Stimulated activated CD4-positive, alpha-beta T cell treated with anti-CD3 and anti-CD28 coated beads, Interleukin-2, amount 100 ng/mL, for 4 hours (primary cell): Measurements from ENCODE around the gene EIF4E1B.

Experiments
- DNase-seq: peaks from one replicate; pipeline ENCODE4 v3.0.0-alpha.2; 2020; ENCODE audit warnings: low read depth

The EIF4E1B gene

DNA sequence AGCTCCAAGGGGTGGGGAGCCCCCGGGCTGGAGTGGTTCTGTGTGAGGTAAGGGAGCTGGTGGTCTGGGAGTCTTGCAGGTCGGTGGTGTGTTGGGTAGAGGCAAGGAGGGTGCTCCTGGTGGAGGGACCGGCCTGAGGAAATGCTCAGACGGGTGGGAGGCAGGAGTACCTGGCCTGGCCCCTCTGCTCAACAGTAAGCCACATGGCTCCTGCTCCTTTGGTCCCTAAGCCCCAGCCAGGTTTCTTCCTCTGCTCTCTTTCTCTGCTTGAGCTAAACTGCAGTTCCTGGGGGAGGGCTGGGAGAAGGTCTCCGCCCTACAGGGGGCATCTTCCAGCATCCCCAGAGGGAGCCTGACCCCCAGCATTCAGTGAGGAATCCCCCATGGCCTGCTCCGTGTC lies 34.0 kb downstream of the EIF4E1B start:
- DNase-seq: no peak

DNA sequence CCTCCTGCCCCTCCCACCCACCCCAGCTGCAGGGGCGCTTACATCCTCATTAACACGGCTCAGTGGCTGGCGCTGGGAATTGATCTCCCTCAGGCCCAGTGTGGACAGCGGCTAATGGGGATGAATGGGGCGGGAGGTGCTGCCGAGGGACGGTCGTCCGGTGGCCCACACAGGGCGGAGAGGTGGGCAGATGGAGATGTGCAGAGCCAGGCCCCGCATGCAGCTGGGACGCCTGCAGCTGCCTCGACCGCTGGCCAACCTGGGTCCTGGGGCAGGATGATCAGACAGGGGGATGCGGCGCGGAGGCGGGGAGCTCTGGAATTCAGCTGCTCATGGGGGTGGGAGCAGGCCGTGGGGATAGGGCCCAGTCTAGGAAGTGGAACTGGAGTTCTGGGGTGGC lies 34.4 kb downstream of the EIF4E1B start:
- no peak for DNase-seq

DNA sequence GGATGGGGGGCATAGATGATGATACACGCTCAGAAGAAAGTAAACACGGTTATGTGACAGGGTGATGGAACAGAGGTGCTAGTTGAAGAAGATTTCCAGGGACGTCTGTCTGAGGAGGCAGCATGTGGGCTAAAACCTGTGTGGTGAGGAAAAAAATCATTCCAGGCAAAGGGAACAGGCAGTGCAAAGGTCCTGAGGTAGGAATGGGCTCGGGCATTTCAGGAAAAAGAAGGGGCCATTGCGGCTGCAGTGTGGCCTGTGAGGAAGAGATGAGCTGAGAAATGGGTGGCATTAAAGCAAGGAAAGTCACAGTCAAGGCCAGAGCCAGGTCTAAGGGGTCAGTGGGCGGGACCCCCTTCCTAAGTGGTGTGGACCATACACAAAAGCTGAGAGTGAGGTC lies 35.0 kb downstream of the EIF4E1B start:
- DNase-seq: no peak

DNA sequence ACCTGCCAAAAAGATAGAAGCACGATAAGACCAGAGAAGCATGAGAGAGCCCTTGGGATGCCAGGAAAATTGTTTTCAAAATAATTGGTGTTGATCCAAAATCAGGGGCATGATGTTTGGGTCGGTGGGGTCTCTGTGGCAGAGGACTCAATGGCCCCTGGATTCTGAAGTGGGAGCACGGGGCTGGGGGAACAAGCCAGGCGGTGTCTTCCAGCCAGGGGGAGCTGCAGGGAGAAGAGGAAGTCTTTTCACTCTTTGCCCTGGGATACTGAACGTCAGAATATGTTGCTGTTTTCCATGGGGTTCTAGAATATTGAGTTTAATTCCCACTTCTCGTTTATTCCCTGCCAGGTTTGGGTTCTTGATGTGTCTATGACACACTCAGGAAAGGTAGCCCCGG lies 37.2 kb downstream of the EIF4E1B start:
- DNase-seq: no peak

DNA sequence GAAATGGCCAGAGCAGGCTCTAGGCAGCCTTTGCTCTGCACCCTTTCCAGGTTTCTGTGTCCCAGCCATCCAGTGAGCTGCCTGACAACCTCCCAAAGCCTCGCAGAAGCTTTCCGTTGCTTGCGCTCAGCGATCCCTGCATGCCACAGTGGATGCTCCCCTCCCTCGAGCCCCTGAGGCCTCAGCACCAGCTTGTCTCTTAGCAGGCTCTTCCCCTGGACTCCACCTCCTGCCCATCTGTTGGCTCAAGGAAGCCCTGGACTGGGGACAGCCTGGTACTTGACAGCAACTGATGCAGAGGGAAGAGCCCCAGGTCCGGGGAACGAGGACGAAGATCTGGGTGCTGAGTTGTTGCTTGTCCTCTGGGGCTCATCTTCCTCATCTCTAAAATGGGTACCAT lies 40.0 kb downstream of the EIF4E1B start:
- no peak for DNase-seq

DNA sequence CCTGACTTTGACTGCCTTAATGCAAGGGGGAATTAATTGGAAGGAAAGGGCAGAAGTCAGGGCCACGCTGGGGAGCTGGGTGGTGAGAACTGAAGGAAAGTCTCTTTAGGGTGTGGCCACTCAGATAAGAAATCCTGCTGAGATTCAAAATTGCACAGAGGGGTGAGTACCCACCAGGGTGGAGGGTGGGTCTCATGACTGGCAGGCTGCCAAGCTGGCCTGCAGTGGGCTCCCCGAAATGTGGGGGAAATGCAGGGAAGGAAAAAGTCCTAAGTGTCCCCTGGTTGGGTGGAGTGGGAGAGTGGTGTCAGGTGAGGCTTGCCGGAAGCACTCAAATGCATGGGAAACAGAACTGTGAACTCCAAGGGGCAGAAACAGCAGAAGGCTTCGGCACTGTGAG lies 40.9 kb downstream of the EIF4E1B start:
- no peak for DNase-seq

DNA sequence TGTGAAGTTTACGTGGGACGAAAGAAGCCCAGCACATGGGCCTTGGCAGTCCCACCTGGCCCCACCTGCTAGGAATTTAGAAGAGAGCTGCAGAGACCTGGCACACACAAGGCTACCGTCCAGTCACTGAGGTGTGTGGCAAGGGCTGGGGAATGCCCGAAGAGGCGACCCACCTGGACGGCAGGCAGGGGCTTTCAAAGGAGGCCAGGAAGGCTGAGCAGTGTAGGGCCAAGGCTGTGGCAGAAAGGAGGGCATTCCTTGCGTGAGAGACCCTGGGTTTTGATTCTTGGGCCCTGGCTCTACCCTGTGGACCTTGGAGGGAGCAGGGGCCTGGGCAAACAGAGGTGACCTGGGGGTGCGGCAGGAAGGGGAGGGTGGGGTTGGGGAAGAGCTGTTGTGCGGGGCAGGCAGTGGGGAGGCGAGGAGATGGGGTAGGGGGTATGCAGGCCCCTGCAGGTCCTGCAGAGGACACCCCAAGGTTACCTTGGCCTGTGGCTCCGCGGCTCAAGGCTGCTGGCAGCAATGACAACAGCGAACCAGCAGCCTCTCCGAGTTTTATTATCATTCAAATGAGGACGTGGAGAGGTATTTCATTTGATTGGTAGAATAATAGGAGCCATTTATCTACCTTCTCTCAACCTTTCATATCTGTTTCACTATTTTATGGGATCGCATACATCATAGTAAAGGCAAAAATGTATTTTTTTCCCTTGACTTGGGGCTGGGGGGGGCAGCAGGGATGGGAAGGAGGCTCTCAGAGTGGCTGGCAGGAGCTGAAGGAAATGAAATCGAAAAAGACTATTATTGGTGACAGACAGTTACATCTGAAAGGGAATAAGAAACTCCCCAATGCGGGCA lies 41.6 kb downstream of the EIF4E1B start:
- no peak for DNase-seq

DNA sequence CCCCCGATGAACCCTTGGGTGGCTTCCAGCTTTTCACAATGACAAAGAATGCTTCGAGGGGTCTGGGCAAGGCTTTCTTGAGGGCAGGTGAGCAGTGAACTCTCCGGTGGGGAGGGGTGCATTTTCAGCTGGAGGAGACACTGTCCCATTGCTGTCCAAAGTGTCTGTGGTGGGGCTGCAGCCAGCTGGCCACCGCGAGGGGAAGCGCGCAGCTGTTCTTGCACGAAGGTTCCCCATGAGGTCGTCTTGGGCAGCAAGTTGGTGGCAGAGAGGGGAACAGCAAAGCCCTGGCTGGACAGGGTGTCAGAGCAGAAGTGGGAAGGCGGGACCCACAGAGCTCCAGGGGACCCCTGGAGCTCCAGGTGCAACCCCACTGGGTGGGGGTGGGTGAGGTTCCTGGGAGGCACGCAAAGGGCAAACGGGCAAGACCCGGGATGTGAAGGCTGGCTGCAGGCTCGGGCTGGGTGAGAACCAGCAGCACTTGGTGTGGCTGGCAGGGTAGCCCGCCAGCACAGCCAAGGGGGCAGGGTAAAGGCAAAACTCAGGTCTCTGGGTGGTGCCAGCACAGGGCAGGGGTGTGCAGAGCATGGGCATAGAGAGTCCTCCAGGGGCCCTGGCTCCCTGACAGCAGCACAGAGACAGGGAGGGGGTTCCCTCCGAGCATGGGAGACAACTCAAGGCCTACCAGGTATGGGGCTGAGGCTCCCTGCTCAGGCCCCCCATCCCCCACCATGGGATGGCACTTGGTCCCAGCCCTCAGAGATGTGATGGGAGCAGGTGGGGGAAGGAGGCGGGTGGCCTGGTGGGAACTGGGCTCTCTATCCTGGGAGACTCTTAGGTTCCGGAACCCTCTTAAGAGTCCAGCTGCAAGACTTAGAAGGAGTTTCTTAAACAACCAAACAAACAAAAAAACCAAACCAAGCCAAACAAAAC lies 43.4 kb downstream of the EIF4E1B start:
- DNase-seq: no peak

DNA sequence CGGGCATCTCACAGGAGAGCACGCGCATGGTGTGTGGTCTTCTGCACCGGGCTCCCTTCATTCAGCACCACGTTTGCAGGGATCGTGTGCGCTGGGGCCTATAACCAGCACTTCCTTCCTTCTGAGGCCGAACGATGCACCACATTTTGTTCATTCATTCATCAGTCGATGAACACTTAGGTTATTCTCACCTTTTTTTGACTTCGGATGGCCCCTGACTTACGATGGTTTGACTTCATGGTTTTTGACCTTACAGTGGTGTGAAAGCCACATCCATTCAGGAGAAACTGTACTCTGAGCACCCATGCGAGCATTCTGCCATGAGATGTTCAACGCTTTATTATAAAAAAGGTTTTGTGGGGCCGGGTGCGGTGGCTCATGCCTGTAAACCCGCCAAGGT lies 44.3 kb downstream of the EIF4E1B start:
- no peak for DNase-seq

DNA sequence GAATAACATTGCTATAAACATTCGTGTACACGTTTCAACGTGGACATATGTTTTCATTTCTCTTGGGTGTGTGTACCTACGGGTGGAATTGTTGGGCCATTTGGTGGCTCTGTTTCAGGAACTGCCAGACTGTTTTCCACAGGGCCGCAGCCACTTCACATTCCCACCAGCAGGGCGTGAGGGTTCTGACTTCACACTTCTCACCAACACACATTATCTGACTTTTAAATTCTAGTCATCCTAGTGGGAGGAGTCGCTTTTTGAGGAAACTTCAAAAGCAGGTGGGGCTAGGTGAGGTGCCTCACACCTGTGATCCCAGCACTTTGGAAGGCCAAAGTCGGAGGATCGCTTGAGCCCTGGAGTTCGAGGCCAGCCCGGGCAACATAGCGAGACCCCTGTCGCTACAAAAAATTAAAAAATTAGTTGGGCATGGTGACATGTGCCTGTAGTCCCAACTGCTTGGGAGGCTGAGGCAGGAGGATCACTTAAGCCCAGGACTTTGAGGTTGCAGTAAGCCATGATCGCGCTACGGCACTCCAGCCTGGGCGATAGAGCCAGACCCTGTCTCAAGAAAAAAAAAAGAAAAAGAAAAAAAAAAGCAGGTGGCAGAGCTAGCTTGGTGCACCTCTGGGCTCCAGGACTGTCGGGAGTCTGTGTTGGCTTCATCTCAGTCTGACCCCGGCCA lies 45.3 kb downstream of the EIF4E1B start:
- DNase-seq: no peak

DNA sequence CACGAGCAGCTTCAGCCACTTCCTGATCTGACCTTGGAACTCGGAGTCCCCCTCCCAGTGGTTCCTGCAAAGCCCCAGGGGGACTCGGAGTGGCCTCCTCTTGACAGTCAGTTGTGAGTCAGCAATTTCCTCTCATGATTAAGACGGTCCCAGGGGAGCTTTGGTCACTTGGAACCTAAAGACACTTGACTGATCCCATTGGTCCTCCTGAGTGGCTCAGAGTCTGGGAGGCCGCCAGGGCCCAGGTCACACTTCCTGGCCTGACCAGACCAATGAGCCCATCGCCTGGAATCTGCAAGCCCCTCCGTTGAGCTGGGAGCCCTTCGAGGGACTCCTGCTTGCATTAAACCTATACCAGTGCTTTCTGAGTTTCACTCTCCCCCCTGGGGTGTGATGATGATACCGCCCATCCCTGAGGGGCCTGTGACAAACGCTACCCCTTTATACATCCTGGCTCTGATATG lies 45.9 kb downstream of the EIF4E1B start:
- DNase-seq: no peak

DNA sequence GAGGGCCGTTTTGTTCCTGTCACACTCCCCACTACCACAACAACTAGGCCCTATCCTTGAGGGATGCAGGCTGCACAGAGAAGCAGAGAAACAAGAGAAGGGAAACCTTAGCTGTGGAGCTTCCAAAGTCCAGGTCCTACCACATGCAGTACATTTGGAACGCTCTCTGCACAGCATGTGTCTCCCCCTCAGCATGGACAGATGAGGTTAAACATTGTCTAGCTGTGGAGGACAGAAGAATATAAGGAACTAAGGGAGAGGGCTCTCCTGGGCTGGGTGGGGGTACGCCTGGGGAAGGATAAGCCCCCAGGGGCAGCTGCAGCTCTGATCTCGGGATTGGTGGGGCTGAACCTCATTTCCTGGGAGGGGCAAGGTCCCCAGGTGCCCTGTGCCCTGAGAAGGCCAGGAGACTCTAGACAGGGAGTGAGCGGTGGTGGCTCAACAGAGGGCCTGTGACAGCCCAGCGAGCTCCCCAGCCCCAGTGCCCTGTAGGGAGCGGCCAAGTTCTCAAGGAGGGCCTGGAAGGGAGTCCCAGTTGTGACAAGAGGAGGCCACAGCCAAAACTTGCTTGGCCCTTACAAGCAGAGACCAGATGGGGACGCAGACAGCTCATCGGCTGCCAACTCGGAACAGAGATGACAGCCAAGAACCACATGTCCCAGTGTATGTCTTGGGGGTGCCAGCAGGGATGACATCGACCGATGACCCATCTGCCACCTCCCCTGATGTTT lies 46.9 kb downstream of the EIF4E1B start:
- DNase-seq: no peak

DNA sequence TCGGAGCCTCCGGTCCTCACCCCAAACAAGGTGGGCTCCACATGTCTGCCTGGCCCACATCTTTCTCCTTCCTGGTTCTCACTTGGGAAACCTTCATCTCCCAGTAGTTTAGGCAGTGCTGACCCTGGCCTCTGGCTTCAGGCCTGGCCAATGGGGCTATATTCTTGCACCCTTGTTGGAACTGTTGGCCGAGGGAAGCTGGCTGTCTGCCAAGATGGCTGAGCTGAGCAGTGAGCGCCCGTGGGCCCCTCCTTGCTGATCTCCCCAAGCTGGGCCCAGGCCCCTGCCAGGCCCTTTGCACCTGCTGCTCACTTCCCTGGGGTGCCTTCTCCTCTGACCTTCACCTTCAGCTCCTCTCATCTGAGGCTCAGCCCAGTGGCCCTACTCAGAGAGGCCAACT lies 48.1 kb downstream of the EIF4E1B start:
- no peak for DNase-seq

DNA sequence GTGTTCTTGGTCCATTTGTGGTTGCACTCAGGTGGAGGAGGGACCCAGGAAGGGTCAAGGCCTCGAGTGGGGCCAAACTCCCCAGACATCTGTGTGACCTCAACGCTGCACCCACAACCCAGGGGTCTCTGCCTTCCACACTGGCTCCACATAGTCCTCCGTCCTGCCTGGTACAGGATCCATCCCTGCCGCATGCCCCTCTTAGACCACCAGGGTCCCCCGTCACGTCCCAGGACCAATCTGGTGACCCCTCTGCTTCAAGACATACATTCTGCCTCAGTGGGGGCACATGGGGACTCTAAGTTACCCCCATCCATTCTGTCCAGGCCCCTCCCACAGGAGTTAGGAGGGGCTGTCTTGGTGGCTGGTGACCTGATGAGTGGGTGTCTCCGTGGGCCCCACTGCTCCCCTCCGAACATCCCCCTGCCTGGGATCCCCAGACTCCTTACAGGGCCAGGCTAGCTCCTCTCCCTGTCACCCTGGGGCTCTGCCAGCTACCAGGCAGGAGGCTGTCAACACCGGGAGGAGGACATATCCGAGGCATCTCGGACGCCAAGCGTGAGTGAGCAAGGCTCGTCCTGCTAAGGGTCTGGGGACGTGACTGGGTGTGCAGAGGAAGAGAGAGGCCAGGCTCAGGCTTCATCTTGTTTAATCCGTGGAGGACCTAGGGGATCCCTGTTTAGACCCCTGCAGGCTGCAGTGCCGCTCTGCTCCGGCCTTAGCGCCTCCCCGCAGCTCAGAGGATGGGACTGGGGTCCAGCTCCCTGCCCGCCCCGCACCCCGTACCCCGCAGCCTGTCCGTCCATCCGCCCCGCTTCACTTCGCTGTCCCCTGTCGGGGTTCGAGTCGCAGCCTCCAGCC lies 49.1 kb downstream of the EIF4E1B start:
- DNase-seq: no peak

DNA sequence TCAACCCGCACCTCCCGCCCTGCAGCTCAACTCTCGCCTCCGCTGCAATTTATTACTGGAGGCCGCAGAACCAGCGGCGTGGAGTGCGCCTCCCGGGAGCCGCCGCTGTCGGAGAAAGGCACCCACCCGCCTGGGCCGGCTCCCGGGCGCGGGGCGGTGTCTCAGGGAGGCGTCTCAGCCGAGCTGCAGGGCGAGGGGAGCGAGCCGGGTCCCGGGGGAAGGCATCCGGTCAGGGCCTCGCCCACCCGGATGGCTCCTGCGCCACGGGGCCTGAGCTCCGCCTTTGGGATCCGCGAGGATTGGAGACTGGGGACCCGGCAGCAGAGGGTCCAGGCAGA lies 49.7 kb downstream of the EIF4E1B start:
- no peak for DNase-seq

DNA sequence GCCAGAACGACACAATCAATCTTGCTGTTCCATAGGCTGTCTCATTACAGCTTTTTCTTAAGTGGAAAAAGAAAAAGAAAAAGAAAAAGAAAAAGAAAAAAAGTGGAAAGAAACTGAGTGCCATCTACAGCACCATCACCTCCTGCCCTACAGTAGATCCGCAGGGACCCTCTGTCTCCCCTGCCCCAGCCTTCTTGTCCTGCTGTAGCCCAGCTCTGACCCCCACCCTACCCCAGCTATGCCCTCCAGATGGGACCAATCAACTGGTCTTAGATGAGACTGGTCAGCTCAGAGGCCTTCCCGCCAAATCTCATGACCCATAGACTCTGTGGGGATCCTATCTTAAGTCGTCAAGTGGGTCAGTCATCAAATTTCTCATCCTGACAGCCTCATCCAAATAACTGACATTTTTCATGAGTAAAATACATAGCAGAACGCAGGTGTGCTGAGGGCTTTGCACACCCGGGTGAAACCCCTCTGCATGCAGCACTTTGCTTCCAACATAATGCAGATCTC lies 51.6 kb downstream of the EIF4E1B start:
- DNase-seq: no peak

DNA sequence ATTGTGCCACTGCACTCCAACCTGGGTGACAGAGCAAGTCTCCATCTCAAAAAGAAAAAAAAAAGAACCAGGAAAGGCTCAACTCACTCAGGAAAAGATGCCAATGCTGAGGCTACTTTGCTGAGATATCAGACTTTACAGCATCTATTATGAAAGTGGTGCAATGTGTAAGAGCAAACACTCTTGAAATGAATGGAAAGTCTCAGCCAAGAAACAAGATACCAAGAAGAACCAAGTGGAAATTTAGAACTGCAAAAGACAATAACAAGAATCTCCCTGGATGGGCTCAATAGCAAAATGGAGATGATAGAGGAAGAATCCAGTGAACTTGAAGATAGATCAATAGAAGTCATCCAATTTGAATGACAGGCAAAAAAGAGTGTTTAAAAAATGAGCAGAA lies 54.5 kb downstream of the EIF4E1B start:
- DNase-seq: no peak

DNA sequence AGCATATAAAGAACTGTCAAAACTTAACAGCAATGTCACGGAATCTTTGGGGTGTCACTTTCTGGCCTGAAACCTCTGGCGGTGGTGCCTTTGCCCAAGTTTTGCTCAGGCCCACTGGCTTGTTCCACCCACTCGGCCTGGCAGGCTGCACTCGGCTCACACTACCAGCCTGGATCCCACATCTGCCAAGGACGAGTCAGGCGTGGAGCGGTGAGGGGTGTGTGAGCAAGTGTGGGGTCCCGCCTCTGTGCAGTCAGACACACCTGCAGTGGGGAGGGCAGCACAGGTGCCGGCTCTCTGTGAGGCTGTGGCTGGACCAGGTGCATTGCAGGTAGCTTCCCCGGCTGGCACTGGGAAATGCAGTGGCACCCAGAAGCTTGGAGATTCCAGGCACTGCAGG lies 56.8 kb downstream of the EIF4E1B start:
- DNase-seq: no peak

DNA sequence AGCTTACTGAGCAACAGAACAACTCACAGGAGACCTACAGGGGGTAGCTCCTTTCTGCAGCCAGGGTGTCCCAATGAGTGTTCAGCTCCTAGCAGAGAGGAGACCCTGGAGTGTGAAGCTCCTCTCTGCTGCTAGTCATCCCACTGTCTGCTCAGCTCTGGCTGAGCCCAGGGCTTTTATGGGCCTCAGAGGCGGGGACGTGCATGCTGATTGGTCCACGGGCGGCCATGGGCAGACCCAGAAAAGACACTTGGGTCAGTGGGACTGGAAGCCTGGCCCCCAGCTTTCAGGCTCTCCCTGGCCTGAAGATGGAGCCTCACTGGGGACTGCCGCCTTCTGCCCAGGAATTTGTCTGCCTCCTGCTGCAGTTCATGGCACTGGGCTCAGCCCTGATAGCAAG lies 57.4 kb downstream of the EIF4E1B start:
- no peak for DNase-seq

DNA sequence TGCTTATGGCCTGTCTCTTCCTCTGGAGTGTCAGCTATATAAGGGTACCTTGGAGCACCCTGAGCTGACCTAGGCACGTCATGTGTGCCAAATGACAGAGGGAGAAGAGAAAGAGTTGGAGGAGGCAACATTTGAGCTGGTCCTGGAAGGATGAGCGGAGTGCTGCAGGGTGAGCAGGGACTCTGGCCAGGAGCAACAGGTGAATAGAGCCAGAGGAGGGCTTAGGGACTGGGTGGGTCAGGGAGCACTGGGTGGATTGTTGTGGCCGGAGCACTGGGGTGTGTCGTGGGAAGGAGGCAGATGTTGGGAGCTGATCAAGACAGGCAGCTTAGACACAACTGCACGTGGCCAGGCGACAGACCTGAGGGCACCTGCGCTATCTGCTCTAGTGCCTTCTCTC lies 60.4 kb downstream of the EIF4E1B start:
- no peak for DNase-seq

DNA sequence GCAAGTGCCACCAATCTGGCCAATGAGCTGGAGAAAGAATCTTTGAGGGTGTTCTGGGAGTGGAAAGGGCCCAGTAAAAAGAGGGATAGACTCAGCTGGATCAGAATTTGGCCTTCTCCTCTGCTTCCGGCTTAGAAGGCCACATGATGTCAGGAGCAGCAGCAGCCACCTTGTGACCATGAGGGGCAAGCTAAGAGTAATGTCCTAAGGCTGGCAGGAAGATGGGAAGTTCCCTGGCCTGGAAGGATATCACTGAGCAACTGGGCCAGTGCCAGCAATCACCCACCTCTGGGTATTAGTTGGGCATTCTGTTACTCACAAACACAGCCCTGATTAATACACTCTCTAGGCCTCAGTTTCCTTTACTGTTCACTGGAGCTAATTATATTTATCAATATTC lies 61.0 kb downstream of the EIF4E1B start:
- DNase-seq: no peak
